ENCODE results near the gene FOXP4.
"Not testable (repeated sequence)": the region's sequence is repeated elsewhere in the genome, so short reads cannot be mapped to it uniquely, and the experiment has no call there.

FOXP4 gene

GRCh38 chr6:41602422-41602743 lies 56.2 kb downstream of the FOXP4 start:
- DNase-seq, result no peak

- peak; percentile 81 for DNase-seq
Observed at GRCh38 chr6:41602864-41603608, 56.9 kb downstream of the FOXP4 start.

DNA sequence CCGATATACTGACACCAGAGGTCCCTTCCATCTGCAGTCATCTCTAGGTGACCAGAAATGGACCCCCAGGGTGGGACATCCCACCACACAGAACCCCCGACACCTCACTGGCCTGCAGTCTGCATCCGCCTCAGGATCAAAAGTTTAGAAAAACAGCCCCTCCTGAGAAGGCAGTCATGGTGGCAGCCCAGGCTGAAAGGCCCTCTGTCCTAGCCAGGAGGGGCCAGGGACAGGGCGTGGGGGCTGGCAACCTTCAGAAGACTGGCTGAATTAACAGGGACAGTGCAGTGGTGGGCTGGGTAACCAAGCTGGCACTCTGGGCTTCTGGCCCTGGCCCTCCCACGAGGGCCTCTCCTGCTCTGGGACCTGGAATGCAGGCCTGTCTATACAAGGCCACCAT lies 57.8 kb downstream of the FOXP4 start:
- DNase-seq, result no peak

DNA sequence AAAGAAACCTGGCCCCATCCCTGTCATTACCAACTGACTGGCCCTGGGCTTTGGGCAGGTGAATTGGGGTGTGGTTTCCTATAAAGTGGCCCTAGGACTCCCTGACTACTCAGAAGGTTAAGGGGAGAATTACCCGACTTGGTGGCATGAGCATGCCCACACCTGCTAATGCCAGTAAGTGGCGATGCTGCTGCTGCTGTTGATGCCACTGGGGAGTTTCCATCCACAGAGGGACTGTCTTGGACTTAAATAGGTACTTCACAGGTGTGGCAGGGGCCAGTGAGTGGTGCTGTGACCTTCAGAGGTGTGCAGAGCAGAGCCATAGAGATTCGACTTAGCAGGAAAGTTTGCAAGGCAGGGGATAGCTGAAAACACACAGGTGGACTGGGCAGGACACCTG lies 59.5 kb downstream of the FOXP4 start:
- no peak for DNase-seq

DNA sequence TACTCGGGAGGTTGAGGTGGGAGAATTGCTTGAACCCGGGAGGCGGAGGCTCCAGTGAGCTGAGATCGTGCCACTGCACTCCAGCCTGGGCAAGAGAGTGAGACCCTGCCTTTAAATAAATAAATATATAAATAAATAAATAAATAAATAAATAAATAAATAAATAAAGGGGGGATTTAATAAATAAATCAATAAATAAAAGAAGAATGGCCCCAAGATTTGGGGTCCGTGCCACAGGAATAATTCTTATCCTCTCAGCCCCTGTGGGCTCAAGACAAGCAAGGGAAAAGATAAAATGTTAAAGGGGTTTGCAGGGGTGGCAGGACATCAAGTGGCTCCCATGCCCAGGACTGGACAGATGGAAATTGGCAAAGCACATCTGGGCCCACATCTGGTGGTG lies 60.9 kb downstream of the FOXP4 start:
- DNase-seq, result no peak

DNA sequence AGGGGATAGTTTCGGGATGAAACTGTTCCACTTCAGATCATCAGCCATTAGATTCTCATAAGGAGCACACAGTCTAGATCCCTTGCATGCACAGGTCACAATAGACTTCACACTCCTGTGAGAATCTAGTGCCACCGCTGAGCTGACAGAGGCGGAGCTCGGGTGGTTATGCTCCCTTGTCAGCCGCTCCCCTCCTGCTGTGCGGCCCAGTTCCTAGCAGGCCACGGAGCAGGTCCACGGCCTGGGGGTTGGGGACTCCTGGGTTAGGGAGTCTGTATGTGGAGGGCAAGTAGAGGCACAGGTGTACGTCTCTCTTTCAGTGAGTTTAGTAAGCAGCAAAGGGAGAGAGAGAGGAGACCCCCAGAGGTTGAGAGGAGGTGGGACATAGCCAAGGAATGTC lies 61.6 kb downstream of the FOXP4 start:
- no peak for DNase-seq

GRCh38 chr6:41608443-41609151 lies 62.4 kb downstream of the FOXP4 start:
- DNase-seq, result no peak

- no peak for DNase-seq
Observed at GRCh38 chr6:41614715-41615114, 68.5 kb downstream of the FOXP4 start.

DNA sequence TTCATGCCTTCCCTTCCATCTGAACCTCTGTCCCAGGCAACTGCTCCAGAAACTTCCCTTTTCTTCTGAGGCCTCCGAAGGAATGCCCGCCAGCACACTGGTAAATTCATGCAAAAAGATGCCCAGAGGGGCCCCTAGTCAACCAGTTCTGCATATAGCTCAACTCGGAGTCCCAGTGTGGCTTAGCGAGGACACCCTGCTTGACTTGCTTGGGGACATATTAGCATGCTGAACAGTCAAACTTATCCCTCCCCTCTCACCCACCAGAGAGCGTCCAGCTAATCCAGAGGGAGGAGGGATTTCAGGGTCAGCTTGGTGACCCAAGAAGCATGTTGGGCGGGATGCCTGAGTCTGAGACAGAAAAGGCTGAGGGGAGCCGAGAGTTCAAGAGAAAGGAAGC lies 69.1 kb downstream of the FOXP4 start:
- DNase-seq, result no peak

DNA sequence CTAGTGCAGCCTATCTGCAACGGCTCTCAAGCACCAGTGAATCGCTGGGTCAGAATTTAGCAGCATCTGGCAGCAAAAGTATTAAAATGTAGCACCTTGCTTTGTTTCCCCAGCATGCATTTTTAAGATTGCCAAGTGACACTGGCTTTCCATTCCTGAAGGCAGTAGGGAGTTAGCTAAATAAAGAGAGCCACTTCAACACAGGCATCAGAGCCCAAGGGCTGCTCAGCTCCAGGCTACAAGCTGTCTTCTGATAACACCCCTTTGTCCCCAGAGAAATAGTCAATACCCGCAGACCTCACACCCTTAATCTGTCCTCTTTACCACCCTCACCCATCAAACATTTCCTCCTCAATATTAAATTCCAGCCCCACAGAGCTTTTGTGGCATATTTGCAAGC lies 72.4 kb downstream of the FOXP4 start:
- DNase-seq, result no peak

GRCh38 chr6:41619193-41619592 lies 73.0 kb downstream of the FOXP4 start:
- not testable (repeated sequence) for DNase-seq

- no peak for DNase-seq
Observed at GRCh38 chr6:41621367-41621766, 75.2 kb downstream of the FOXP4 start.

DNA sequence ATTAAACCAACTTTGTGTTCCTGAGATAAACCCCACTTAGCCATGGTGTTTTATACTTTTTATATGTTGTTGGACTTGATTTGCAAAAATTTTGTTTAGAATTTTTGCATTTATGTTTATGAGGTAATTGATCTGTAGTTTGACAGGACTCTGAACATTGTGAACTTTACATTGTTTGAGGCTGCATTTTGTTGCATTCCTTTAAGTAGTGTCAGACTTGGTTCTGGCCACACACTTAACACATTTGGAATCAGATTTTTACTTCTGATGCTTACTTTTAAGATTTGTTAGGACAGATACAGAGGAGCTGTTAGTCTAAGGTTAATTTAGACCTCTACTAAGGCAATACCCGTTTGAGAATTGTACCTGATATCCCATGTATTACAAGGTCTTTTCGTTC lies 75.6 kb downstream of the FOXP4 start:
- no peak for DNase-seq

- no peak for DNase-seq
Observed at GRCh38 chr6:41622206-41622988, 76.2 kb downstream of the FOXP4 start.

DNA sequence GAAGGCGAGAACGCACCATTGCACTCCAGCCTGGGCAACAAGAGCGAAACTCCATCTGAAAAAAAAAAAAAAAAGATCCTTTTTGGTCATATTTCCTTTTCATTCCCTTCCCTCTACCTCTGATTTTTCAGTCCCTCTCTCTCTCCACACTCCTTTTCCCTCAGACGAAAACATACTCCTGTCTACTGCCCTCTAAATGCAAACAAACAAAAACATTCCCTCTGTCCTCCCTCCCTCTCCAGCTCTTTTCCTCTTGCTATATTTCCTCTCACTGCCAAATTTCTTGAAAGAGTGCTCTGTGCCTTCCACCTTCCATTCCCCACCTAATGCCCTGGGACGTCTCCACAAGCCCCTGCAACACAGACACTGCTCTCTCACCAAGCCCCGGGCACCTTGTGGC lies 77.1 kb downstream of the FOXP4 start:
- DNase-seq, result no peak

- no peak for DNase-seq
Observed at GRCh38 chr6:41624621-41625380, 78.6 kb downstream of the FOXP4 start.

DNA sequence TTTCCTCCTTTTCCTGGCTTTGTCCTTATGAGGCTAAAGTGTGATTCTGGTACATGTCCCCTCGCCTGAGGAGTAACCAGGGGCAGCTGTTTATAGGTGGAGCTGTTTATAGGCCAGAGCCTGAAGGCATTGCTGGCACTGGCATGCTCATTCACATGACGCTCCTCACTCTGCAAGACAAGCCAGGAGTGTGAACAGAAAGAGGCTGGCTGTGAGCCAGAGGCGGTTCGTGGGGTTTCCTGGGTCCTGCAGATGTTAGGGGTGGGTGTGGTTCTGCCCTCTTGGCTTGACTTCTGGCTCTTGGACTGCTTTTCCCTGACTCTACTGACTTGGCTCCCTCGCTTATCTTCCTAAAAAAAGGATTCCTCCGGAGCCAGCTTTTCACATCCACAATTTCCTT lies 79.3 kb downstream of the FOXP4 start:
- DNase-seq, result no peak

DNA sequence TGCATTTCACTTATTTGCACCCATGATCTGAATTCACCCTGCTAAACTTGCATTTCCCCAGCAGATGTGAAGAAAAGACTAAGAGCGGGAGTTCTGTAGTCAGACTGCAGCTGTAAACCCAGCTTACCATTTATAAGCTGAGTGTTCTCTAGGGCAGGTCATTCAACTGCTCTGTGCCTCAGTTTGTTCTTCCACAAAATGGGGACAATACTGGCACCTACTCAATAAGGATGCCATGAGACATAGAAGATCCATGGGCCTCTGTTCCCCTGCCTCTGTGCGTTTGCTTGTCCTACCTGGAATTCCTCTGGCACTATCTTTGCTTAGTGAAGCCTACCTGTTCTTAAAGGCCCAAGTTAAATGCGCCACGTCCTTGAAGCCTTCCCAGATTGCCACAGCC lies 79.8 kb downstream of the FOXP4 start:
- no peak for DNase-seq

DNA sequence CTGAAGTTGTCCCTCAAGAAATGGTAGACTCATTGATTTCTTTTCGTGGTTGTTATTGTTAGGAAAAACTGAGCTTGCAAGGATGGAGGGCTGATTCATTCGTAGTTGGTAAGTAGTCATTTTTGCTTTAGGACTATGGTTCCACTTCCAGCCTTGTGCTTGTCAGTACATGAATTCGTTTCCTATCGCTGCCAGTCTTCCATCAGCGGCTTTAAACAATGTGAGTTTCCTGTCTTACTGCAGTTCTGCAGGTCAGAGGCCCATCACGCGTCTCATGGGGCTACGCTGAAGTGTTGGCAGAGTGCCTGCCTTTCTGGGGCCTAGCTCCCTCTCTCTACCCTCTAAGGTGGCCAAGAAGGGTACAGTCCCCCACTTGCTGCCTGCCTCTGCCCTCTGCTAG lies 80.7 kb downstream of the FOXP4 start:
- no peak for DNase-seq

DNA sequence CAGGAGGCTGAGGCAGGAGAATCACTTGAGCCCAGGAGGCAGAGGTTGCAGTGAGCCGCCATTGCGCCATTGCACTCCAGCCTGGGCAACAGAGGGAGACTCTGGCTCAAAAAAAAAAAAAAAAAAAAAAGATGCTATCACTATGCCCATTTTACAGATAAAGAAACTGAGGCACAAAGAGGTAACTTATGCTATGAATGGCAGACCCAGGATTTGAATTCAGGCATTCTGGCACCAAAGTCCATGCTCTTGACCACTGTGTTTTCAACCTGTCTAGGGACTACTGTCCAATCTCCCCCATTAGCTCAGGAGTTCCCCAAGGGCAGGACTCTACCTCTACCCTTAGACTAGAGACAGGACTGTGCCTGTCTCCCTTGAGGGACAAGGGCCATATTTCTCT lies 82.9 kb downstream of the FOXP4 start:
- no peak for DNase-seq

- DNase-seq, result no peak
Observed at GRCh38 chr6:41630069-41630468, 83.9 kb downstream of the FOXP4 start.

DNA sequence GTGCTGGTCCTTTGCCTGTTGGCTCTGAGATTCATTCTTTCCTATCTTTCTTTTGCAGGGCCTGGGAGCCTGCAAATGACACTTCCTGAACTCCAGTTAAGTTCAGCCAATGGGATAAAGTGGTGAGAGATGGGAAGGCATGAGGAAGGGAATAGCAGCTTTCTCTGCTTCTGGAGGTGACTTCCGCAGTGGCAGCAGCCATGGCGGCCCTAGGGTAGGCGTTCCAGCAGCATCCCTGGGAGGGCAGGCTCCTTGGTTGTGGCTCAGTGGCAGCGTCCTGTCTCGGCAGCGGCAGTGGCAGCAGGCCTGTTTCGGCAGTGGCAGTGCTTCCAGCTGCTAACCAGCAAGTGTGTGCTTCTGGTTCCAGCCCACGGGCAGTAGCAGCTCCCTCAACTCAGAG lies 84.8 kb downstream of the FOXP4 start:
- DNase-seq, result no peak

GRCh38 chr6:41633056-41633634 lies 87.0 kb downstream of the FOXP4 start:
- DNase-seq, result no peak
